GM21825 (cell line): ENCODE measurements around the gene VGF.
"Not testable (repeated sequence)": the region's sequence is repeated elsewhere in the genome, so short reads cannot be mapped to it uniquely, and the experiment has no call there.

Source experiments
- ATAC-seq: cut with Tn5 transposase; IDR thresholded peaks from one replicate; pipeline ENCODE4 v1.9.1; 2021; ENCODE audit warnings: mild to moderate bottlenecking, moderate library complexity; ENCODE audit not compliant: unreplicated experiment

VGF gene

DNA sequence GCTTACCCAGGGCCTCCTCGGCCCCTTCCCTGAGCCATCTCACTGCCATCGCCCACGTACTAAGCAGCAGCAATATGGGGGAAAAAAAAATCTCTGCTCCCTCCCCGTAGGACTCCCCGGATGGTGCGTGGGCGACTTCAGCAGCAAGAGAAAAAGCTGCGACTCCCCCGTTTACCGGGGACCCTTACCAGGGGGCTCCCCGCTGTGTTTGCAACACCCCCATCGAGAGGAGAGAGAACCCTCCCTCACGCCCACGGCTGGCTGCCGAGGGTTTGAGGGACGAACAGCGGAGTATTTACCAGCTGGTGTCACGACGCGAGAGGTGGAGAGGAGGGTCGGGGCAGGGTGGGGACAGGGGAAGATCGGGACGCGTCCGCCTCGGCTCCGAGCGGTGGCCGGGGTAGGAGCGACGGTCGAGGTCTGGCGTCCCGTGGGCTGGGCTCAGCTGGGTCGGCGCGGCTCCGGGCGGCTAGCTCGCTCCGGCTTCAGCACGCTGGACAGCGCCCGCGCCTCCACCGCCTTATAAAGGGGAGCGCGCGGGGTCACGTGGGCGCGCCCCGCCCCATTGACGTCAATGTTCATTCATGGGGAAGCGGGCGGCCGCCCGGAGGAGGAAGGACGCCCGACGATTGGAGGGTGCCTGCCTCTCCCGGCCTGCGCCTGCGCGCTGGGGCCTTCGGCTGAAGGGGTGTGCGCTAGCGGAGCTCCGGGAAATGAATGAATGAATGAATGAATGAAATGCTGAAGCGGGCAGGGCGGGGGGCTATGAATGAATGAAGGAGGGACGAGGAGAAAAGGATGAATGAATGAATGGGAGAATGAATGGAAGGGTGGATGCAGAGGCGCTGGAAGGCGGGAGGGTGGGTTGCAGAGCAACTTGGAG lies at the start of gene VGF:
Gene VGF, minus strand, starts transcription at position 495 of the 883 bp plus-strand sequence. CDS start 726 bp downstream, outside the sequence.
- ATAC-seq, result peak; percentile 62

DNA sequence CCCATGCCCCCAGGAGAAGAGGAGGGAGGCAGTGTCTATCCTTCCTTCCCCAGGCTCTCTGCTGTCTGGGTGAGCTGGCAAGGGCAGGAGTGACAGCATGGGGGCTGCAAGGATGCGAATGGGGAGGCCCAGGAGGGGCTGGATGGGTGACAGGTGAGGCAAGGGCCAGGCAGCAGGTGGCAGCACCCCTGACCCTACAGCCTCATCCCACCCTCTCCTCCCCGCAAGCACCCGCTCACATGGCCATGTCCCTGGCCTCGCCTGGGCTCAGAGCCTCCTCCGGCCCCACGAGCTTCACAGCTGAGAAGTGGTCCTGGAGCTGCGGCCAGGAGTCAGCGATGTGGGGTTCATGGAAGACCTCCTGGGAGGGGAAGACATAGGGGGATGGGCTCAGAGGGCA lies 46.6 kb upstream of the VGF start:
- no peak for ATAC-seq

DNA sequence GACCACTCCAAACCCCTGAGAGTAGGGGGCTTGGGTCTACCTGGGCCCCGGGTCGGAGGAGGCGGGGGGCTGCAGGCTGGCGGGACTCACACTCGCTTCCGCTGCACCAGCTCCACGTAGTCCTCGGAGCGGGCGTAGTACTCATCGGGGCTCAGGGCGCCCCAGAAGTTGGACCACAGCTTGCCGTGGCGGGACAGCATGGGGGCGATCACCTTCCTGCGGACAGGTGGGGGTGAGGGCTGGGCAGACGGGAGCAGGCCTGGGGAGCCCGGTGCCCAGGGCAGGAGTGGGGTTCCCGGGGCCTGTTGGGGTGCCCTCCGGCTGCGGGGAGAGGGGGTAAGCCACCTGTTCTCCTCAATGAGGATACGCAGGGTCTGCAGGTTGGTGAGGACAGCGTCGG lies 46.1 kb upstream of the VGF start:
- no peak for ATAC-seq

DNA sequence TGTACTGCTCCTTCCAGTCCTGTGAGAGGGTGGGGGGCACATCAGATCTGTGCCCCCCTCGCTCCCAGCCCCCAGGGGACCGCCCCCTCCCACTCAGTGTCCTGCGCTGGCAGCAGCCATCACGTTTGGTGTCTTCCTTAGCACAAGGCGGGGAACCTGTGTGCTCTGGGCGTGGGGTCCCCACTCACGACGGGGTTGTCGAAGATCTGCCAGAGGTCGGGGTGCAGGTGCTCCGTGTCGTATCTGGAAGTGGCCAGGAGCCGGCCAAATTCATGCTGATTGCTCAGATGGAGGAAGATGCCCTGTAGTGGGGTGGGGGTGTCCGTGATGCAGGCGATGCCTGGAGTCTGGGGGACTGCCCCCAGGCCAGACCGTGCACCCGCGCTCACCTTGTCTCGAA lies 44.8 kb upstream of the VGF start:
- no peak for ATAC-seq

DNA sequence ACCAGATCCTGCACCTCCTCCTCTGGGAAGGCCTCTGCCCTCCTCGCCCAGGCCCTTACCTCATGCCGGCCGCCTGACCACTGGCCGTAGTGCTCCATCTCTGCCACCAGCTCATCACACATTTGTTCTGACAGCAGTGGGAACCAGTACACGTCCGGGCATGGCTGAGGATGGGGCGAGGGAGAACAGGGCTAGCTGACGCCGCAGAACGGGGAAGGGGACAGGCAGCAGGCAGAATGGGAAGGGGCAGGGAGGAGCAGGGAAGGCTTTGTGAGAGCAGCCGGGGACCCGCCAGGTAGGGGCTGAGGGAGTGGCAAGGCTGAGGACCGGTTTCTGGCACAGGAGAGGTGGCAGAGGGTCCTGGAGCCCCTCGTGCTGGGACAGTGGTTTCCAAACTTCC lies 43.4 kb upstream of the VGF start:
- ATAC-seq, result no peak

DNA sequence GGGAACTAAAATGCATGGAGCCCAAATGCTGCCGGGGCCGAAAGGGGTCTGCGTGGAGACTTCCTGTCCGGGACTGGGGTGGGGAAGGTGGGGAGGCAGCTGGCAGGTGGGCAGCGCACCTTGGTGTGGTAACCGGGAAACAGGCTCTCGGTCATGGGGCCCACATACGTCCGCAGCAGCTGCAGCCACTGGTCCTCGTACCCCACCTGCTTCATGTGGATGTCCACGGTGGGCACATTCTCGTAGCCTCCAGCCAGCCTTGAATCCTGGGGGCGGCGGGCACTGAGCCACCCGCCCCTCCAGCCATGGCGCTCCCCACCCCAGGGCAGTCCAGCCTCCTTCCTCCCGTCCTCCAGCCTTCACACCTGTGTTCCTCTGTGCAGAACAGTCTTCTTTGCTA lies 42.1 kb upstream of the VGF start:
- no peak for ATAC-seq

DNA sequence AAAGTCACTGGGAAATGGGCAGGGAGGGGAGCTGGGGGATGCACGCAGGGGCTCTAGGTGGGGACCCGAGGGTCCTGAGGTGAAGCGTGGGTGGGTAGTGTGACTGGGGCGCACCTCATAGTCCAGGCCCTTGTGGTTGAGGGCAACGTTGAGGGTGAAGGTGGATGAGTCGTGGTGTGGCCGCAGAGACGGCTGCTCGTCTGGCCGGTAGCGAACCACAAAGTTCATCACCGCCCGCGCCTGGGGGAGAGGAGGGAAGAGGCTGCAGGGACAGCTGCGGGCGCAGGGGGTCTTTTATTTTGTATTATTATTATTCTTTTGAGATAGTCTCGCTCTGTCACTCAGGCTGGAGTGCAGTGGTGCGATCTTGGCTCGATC lies 41.3 kb upstream of the VGF start:
- no peak for ATAC-seq

DNA sequence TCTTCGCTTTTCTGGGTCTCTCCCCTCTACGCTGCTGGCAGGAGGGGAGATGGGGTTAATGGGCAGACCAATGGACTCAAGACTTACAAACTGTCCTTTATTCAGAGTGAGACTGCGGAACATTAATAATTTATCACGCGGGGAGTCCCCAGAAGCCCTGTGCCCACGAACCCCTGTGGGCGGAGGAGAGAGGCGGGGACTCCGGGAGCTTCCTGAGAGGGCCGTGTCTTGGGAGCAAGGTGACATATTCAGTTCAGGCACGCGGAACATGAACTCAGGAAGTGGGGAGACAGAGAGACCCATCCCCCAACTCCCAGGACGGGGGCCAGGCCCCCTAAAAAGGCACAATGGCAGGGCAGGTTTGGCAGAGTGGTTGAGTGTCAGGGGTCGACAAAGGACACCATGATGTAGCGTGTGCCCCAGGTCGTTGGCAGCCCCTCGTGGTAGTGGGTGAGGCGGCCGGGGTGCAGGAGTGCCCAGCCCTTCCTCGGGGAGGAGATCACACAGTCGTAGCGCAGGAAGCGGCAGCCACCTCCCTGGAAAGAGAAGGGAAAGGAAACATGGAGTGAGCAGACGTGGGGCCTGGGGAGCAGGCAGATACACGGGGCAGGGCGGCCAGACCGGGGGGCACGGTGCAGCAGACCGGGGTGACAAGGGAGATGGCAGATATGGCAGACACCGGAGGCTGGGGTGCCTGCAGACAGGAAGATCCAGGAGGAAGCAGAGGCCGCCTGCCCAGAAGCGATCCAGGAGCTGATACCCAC lies 40.7 kb upstream of the VGF start:
- no peak for ATAC-seq

DNA sequence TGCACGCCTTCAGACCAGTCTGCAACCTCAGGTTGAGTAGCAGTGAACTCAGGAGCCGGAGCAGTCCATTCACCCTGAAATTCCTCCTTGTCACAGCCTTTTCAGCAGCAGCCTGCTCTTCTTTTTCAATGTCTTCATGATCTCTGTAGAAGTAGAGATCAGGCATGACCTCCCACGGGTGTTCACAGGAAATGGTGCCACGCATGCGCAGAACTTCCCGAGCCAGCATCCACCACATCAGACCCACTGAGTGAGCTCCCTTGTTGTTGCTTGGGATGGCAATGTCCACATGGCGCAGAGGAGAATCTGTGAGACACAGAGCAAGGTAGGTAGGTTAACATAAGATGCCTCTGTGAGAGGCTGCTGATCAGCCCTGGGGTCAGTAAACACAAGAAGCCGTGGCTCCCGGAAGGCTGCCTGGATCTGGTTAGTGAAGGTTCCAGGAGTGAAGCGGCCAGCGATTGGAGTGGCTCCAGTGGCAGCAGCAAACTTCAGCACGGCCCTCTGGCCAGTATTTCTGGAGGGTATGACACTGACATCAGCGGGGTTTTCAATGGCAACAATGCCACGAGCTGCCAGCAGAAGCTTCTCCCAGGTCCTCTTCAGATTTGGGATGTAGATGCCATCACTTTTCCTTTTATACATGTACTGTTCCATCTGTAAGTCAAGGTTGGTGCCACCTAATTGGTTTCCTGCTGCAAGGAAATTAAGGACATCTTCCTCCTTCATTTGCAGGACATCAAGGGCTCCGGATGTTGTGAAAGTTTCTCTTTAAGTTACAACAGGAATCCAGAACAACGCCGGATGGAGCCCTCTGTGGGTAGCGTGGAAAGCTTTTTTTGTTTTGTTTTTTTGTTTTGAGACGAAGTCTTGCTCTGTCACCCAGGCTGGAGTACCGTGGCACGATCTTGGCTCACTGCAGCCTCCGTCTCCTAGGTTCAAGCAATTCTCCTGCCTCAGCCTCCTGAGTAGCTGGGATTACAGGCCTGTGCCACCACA lies 38.7 kb upstream of the VGF start:
- ATAC-seq, result not testable (repeated sequence)

DNA sequence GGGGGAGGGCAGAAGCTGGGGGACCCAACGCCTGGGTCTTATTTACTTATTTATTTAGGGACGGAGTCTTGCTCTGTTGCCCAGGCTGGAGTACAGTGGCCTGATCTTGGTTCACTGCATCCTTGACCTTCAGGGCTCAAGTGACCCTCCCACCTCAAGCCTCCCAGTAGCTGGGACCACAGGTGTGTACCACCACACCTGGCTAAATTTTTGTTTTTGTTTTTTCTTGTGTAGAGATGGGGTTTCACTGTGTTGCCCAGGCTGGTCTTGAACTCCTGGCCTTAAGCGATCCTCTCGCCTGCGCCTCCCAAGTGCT lies 37.2 kb upstream of the VGF start:
- ATAC-seq, result no peak

DNA sequence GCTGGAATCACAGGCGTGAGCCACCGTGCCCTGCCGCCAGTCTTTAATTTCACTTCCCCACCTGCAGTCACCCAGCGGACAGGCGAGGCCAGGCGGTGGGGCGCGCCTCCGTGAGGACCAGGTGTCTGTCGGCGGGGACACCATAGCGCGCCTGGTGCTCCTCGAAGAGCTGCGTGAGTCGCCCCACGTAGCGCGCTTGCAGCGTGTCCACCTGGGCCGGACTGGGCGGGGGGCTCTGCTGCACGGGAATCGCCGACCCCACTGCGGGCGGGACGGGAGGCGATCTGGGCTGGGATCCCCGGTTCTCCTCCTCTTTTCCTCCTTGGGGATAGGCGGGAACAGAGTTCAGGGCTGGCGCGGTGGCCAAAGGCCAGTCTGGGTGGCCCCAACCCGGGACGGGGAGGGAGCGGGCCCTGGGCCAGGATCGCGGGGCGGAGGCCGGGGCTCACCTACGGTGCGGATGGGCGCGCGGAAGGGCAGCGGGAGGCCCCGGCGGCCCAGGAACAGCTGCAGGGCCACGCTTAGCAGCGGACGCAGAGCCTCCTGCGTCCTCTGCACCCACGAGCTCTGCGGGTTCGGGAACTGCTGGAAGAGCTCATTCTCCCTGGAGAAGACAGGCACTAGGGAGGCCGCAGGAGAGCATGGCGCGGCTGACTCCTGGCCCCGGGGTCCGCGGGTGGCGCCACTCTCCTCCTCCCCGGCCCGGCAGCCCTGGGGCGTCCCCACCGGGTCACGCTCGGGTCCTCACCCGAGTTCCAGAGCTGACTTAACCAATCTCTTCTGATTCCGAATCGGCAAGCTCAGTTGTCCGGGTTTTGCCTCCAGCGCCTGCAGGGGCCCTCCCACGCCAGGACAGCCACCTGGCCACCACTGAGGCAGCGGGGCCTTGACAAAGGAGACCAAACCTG lies 36.6 kb upstream of the VGF start:
- ATAC-seq, result no peak

DNA sequence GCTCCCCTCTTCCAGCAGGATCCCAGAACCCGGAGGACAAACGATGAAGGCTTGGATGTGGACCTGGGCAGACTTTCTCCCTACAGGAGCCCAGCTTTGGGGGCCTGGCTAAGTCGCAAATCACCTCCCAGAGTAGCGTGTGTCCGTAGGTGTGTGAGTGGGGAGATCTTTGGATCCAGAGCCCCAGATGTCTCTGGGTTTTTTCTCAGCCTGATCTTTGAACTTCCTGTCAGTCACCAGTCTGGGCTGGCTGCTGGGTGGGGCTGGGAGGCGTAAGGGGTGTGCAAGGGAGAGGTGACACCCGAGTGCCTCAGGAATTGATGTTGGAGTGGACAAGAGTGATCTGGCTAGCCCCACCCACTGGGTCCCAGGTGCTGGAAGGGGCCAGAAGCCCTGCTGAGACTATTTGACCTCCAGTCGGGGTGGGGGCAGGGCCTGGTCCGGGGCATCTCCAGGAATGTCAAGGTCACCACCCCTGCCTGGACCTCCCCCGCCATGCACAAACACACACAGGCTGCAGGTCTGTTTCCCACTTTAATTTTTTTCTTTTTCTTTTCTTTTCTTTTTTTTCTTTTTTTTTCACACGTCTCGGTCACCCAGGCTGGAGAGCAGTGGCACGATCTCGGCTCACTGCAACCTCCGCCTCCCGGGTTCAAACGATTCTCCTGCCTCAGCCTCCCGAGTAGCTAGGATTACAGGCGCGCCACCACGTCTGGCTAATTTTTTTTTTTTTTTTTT lies 35.7 kb upstream of the VGF start, which contains the start of gene MOGAT3:
Gene MOGAT3, minus strand, starts transcription at position 175 of the 738 bp plus-strand sequence. CDS start 182 bp downstream, outside the sequence.
- ATAC-seq, result no peak

DNA sequence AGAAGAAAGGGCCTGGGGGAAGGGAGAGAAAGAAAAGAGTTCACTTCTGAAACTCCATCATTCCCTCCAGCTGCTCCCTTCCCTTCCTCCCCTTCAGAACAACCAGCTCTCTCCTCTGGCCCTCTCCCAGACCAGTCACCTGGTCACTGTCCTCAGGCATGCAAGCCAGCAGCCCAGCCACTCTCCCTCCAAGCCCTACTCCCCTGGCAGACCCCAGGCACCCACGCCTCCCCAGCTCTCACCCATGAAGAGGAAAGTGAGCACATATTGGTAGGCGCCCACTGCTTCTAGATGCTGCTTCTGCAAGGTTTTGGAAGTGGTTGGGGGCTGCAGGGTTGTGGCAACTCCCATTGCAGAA lies 35.1 kb upstream of the VGF start:
- no peak for ATAC-seq

DNA sequence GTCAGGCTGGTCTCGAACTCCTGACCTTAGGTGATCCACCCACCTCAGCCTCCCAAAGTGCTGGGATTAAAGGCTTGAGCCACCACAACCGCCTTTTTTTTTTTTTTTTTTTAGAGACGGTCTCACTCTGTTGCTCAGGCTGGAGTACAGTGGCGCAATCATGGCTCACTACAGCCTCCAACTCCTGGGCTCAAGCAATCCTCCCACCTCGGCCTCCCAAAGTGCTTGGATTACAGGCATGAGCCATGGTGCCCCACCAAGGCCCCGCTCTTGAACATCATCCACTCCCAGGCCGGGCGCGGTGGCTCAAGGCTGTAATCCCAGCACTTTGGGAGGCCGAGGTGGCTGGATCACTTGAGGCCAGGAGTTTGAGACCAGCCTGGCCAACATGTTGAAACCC lies 34.2 kb upstream of the VGF start:
- not testable (repeated sequence) for ATAC-seq

DNA sequence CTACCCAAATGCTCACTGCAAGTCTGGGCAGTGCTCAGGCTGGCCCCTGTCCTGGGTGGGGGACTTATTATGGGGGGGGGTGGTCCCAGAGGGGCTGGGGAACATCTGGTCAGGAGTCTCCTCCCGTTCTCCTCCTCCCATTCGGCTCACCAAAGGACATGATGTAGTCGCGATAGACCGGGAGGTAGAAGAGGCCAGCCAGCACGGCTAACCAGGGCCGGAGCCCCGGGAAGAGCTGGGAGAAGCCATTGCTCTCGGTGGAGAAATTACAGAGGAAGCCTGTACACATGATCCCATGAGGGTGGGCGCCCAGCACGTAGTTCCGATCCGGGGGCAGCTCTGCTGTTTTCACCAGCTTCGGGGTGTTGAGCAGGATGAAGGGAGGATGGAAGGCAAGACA lies 33.1 kb upstream of the VGF start:
- ATAC-seq, result no peak

DNA sequence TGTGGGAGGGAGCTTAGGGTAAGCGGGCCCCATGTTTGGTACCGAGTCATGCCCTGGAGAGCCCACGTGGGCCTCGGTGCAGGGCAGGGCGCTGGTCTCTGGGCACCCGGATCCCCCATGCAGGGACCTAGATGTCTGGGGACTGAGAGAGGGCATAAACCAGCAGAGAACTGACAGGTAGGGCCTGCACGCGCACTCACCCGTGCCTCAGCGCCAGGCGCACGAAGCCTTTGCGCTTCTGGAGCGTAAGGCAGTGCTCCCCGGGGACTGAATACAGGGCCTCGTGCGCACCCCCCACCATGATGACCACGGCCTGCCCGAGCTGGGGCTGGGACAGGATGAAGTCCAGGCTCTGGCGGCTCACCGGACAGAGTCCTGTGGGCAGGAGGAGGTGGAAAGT lies 32.6 kb upstream of the VGF start:
- no peak for ATAC-seq

DNA sequence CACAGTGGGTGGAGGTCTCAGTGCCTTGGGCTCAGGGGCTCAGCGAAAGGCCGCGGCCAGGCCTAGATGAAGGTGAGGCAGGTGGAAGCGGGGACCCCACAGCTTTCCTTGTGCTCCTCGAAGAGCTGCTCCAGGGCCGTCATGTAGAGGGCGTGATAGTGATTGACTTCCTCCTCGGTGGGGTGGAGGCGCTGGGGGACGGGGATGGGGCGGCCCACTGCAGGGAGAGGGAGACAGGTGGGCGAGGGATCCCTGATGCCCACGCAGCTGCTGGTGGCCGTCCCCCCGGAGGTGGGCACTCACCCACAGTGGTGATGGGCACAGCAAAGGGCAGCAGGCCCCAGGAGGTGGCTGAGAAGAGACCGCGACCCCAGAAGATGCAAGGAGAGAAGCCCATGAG lies 30.5 kb upstream of the VGF start:
- ATAC-seq, result no peak

DNA sequence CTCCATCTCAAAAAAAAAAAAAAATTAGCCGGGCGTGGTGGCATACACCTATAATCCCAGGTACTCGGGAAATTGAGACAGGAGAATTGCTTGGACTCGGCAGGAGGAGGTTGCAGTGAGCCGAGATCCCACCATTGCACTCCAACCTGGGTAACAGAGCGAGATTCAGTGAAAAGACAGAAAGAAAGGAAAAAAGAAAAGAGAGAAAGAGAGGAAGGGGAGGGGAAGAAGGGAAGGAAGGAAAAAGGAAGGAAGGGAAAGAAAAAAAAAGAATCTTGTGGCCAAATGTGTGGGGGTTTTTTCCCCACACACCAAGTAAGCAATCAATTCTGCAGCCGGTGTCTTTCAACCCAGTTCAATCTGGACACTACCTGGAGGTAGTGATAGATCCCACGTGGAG lies 23.7 kb upstream of the VGF start:
- no peak for ATAC-seq

DNA sequence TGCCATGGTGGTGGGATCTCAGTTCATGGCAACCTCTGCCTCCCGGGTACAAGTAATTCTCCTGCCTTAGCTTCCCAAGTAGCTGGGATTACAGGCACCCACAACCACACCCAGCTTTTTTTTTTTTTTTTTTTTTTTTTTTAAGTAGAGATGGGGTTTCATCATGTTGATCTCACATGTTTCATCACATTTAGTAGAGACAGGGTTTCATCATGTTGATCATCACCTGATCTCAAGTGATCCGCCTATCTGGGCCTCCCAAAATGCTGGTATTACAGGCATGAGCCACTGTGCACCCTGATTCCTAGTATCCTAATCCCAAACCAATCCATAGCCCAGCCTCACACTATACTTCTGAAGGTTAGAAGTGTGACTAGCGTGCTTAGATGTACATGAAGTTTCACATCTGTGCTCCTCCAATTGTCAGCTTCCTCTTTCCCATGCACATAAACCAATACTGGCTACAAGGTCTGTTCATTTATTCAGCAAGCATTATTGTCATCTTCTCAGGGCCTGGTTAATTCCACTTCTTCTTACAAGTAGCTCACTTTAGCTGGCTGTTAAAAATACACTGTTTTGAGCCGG lies 21.6 kb upstream of the VGF start:
- no peak for ATAC-seq
